Right atrium auricular region (tissue), 2 donors: ENCODE results near the gene SLC22A13. TPM values are rescaled to one million over a fixed set of nuclear protein-coding genes. Genes with fewer than 3 reads are reported as not detected.

Source experiments
- DNase-seq: peaks from one replicate; pipeline ENCODE4 v3.0.0-alpha.2; 2019; ENCODE audit warnings: low spot score
- H3K27ac ChIP-seq, 2 donors: fragments of 200-600 bp; sonication (generic); 1 replicate in 1 of 2; 2 replicates in 1 of 2; pipeline ENCODE4 v1.5.1; 2016 to 2019
- H3K27me3 ChIP-seq, 2 donors: fragments of 200-600 bp; sonication (generic); one replicate each; pipeline versions ENCODE4 v1.5.1 to v1.6.0; 2017 to 2019
- H3K36me3 ChIP-seq: fragments of 200-600 bp; sonication (generic); one replicate; pipeline ENCODE4 v1.5.1; 2016
- H3K4me1 ChIP-seq, 2 donors: fragments of 200-600 bp; sonication (generic); one replicate each; pipeline versions ENCODE4 v1.5.1 to v1.6.0; 2017 to 2019
- H3K4me3 ChIP-seq, 2 donors: fragments of 200-600 bp; sonication (generic); 1 replicate in 1 of 2; 2 replicates in 1 of 2; pipeline ENCODE4 v1.5.1; 2017 to 2019; ENCODE audit warnings: mild to moderate bottlenecking in 1 of 2, moderate library complexity in 1 of 2
- H3K9me3 ChIP-seq, 2 donors: fragments of 200-600 bp; sonication (generic); one replicate each; pipeline ENCODE4 v1.5.1; 2019
- CTCF ChIP-seq, 2 donors: fragments of 200-600 bp; sonication (generic); IDR thresholded peaks; one replicate each; pipeline ENCODE4 v1.5.1; 2019; ENCODE audit warnings: antibody characterized with exemption in 2 of 2
- total RNA-seq, 2 donors: library from RNA; depleted of rRNA; stranded (reverse); fragments of >200 nt; gene quantifications; one replicate each; pipeline ENCODE4 v1.1.0, GENCODE V29; 2016

The SLC22A13 gene
- total RNA-seq, 2 donors from 2014 or later: not detected

- Histone ChIP-seq H3K27ac (no peak overlapping the region), H3K36me3 (no peaks in the 10 kb centered on the region), H3K4me1 (no peaks in the 10 kb centered on the region), H3K27me3 (no peaks in the 10 kb centered on the region), H3K9me3 (peaks cover 0 to 3% of the 10 kb centered on the region in 2 donors), H3K4me3 (no peak overlapping the region)
- no peak for DNase-seq
- no peak for TF ChIP-seq CTCF (IDR thresholded peaks at IDR 0.05)
Measured at GRCh38 chr3:38327335-38328009, 61.9 kb downstream of the SLC22A13 start.

Other genes starting within 250 kb of the SLC22A13 start
- 10 to 100 TPM in 1 of 2 donors, 1 to 10 TPM in 1; 8.7 to 15.5 TPM for gene PLCD1, start 236.2 kb upstream of the SLC22A13 start, total RNA-seq
- under 1 TPM; 0.22 to 0.35 TPM for gene DLEC1, start 226.6 kb upstream of the SLC22A13 start, total RNA-seq
- gene ACAA1, start 128.7 kb upstream of the SLC22A13 start, total RNA-seq: 10 to 100 TPM; 50.9 to 74.0 TPM
- gene MYD88, start 127.2 kb upstream of the SLC22A13 start, total RNA-seq: 10 to 100 TPM in 1 of 2 donors, 1 to 10 TPM in 1; 7.1 to 14.3 TPM
- gene OXSR1, start 100.3 kb upstream of the SLC22A13 start, total RNA-seq: 10 to 100 TPM; 25.8 to 27.2 TPM
- not detected for gene SLC22A14, start 16.5 kb downstream of the SLC22A13 start, total RNA-seq
- under 1 TPM; 0.70 to 0.79 TPM for gene XYLB, start 81.0 kb downstream of the SLC22A13 start, total RNA-seq
- 1 to 10 TPM; 3.9 to 6.0 TPM for gene ACVR2B, start 188.1 kb downstream of the SLC22A13 start, total RNA-seq
- gene EXOG, start 230.5 kb downstream of the SLC22A13 start, total RNA-seq: 10 to 100 TPM; 23.4 to 36.6 TPM